OCI-LY1 (cell line): Measurements from ENCODE around the gene CUEDC1.

Experiments used
- CTCF ChIP-seq: fragments of 200-600 bp; sonication (generic), shearing (Covaris generic); IDR thresholded peaks from 2 replicates; pipeline ENCODE4 v1.5.1; 2017; ENCODE audit warnings: mild to moderate bottlenecking, antibody characterized with exemption, low read length, moderate library complexity, mixed read lengths
- EZH2 ChIP-seq: fragments of 200-600 bp; sonication (generic), shearing (Covaris generic); IDR thresholded peaks from 2 replicates; pipeline ENCODE4 v1.8.0; 2017; ENCODE audit warnings: borderline replicate concordance, mixed run types, mild to moderate bottlenecking, antibody characterized with exemption, low read length, moderate library complexity, mixed read lengths

GRCh38 chr17:57984261-57984890 lies 29.2 kb upstream of the CUEDC1 start:
- TF ChIP-seq CTCF, result no peak
- TF ChIP-seq EZH2, result no peak
